Adrenal gland (tissue), 5 donors: ENCODE results near the gene PIEZO1.

Source experiments
- POLR2A ChIP-seq, 2 donors: fragments of 450-650 bp; IDR thresholded peaks; one replicate each; pipeline ENCODE4 v1.6.1; 2017; ENCODE audit warnings: antibody characterized with exemption in 2 of 2, mild to moderate bottlenecking in 2 of 2, moderate library complexity in 1 of 2
- TF ChIP-seq, protein P1 (sequence below), 6 experiments: fragments of 450-650 bp in 4 of 6; fragments of 200-600 bp in 2 of 6; sonication (generic) in 1 of 6; IDR thresholded peaks; 1 replicate in 5 of 6; 2 replicates in 1 of 6; pipeline versions ENCODE4 v1.5.1 to v1.8.0; 2016 to 2021; ENCODE audit warnings: antibody characterized with exemption in 6 of 6, mild to moderate bottlenecking in 2 of 6, moderate library complexity in 1 of 6
- donor health status: DM: no; HTN: no; CAD: no.

DNA sequence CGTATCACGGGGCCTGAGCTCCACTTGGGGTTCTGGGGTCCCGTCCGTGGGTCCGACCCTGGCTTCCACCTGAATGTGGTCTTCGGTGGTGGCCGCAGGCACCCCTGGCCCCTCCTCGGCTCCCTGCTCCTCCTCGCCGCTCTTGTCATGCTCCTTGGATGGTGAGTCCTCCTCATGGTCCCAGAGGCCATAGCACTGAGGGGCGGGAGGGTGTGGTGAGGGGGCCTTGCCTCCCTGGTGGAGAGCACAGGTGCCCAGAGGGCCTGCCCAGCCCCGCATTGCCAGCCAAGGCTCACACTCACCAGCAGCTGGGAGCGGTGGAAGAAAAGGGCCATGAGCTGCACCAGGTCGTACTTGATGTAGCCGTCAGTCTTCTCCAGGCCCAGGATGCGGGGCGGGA lies 63.8 kb downstream of the PIEZO1 start:
- TF ChIP-seq, protein P1, sequence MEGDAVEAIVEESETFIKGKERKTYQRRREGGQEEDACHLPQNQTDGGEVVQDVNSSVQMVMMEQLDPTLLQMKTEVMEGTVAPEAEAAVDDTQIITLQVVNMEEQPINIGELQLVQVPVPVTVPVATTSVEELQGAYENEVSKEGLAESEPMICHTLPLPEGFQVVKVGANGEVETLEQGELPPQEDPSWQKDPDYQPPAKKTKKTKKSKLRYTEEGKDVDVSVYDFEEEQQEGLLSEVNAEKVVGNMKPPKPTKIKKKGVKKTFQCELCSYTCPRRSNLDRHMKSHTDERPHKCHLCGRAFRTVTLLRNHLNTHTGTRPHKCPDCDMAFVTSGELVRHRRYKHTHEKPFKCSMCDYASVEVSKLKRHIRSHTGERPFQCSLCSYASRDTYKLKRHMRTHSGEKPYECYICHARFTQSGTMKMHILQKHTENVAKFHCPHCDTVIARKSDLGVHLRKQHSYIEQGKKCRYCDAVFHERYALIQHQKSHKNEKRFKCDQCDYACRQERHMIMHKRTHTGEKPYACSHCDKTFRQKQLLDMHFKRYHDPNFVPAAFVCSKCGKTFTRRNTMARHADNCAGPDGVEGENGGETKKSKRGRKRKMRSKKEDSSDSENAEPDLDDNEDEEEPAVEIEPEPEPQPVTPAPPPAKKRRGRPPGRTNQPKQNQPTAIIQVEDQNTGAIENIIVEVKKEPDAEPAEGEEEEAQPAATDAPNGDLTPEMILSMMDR (IDR thresholded peaks at IDR 0.05): no peak
- TF ChIP-seq POLR2A (IDR thresholded peaks at IDR 0.05): no peak
